Measurements from ENCODE around the gene PCBP1.

- TF ChIP-seq CTCF (conservative IDR thresholded peaks at IDR 0.05) (no peak), ZFX (IDR thresholded peaks at IDR 0.05) (no peak)
Observed at GRCh38 chr2:70039366-70039765, 47.9 kb upstream of the PCBP1 start.
